NB4 (cell line): Measurements from ENCODE around the gene PPP2R5D.

Source experiments
- CTCF ChIP-seq: IDR thresholded peaks from one replicate; pipeline ENCODE4 v1.5.1; 2012; ENCODE audit warnings: low read depth, low read length
- POLR2A ChIP-seq: IDR thresholded peaks from 2 replicates; pipeline ENCODE4 v1.6.1; 2011; ENCODE audit warnings: mild to moderate bottlenecking; ENCODE audit not compliant: insufficient read length; ENCODE audit errors: extremely low read depth
- TF ChIP-seq, protein P1 (sequence below): IDR thresholded peaks from 2 replicates; pipeline ENCODE4 v1.6.1; 2011; ENCODE audit warnings: low read depth, low read length

DNA sequence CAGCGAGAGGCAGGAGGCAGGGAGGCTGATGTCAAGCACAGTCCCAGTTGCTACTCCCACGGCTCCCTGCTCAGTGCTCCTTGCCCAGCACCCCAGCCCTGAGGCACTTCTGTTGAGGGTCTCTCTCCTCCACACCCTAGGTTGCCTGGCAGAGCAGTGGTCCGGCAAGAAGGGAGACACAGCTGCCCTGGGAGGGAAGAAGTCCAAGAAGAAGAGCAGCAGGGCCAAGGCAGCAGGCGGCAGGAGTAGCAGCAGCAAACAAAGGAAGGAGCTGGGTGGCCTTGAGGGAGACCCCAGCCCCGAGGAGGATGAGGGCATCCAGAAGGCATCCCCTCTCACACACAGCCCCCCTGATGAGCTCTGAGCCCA lies 46.0 kb upstream of the PPP2R5D start:
- no peak for TF ChIP-seq CTCF
- TF ChIP-seq, protein P1, sequence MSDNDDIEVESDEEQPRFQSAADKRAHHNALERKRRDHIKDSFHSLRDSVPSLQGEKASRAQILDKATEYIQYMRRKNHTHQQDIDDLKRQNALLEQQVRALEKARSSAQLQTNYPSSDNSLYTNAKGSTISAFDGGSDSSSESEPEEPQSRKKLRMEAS, result no peak
- no peak for TF ChIP-seq POLR2A
